T-cell (primary cell): ENCODE measurements around the gene PYCR2. TPM values are rescaled to one million over a fixed set of nuclear protein-coding genes. Genes with fewer than 3 reads are reported as not detected.
A peak's percentile ranks its signal among the peaks of the same experiment; 100 is the strongest.
"Not testable (repeated sequence)": the region's sequence is repeated elsewhere in the genome, so short reads cannot be mapped to it uniquely, and the experiment has no call there.

ENCODE experiments used
- ATAC-seq, 4 experiments: fragments of 200-7000 bp in 3 of 4; fragments of 150-1000 bp in 1 of 4; cut with Tn5 transposase; replicated peaks in 1 of 4; 1 replicate in 3 of 4; 2 replicates in 1 of 4; pipeline ENCODE4 v1.10.0; 2021; ENCODE audit warnings: moderate library complexity in 3 of 4, mild to moderate bottlenecking in 2 of 4, moderate number of reproducible peaks in 1 of 4
- CTCF ChIA-PET, 2 donors: fragments of 300-600 bp; sonication (Branson Sonifier 250); formaldehyde crosslinking; loops; one replicate each; lab custom pipeline; 2022; ENCODE audit warnings: antibody characterized with exemption in 2 of 2; lab: Charles Lee
- POLR2A ChIA-PET, 2 donors: fragments of 300-600 bp; sonication (Branson Sonifier 250); formaldehyde crosslinking; loops; one replicate each; lab custom pipeline; 2022; ENCODE audit warnings: antibody characterized with exemption in 2 of 2; lab: Charles Lee
- DNase-seq, 35 experiments: peaks; one replicate each; pipeline versions ENCODE4 v3.0.0 to v3.0.0-alpha.2; 2013 to 2023
- H3K27ac ChIP-seq: one replicate; pipeline ENCODE4 v1.5.1; 2013; ENCODE audit warnings: low read length
- H3K27me3 ChIP-seq, 2 experiments: replicated peaks in 1 of 2; 1 replicate in 1 of 2; 2 replicates in 1 of 2; pipeline versions ENCODE4 v1.6.1 to v1.7.0; 2013; ENCODE audit warnings: low read length in 1 of 2, mixed read lengths in 1 of 2; ENCODE audit not compliant: control insufficient read depth in 2 of 2, insufficient read depth in 2 of 2; ENCODE audit errors: extremely low read depth in 1 of 2
- H3K36me3 ChIP-seq, 2 donors: 1 replicate in 1 of 2; 2 replicates in 1 of 2; pipeline versions ENCODE4 v1.6.1 to v1.7.0; 2013; ENCODE audit warnings: low read length in 1 of 2; ENCODE audit not compliant: control insufficient read depth in 2 of 2, insufficient read depth in 1 of 2; ENCODE audit errors: extremely low read depth in 1 of 2
- H3K4me1 ChIP-seq, 2 experiments: 1 replicate in 1 of 2; 2 replicates in 1 of 2; pipeline versions ENCODE4 v1.6.1 to v1.7.0; 2013; ENCODE audit warnings: low read length in 2 of 2, mixed read lengths in 1 of 2; ENCODE audit not compliant: insufficient read depth in 2 of 2, control insufficient read depth in 1 of 2; ENCODE audit errors: extremely low read depth in 1 of 2
- H3K4me3 ChIP-seq, 2 donors: 1 replicate in 1 of 2; 2 replicates in 1 of 2; pipeline versions ENCODE4 v1.5.1 to v1.7.0; 2013; ENCODE audit warnings: mild to moderate bottlenecking in 2 of 2, low read length in 1 of 2, moderate library complexity in 1 of 2; ENCODE audit not compliant: control insufficient read depth in 1 of 2; ENCODE audit errors: extremely low read depth in 1 of 2
- H3K9me3 ChIP-seq: 2 replicates; pipeline ENCODE4 v1.7.0; 2013
- H3K27ac Mint-ChIP-seq, 2 donors: one replicate each; pipeline ENCODE4 v1.8.0; 2020 to 2021; ENCODE audit warnings: mild to moderate bottlenecking in 2 of 2, mixed read lengths in 2 of 2
- H3K27me3 Mint-ChIP-seq, 2 donors: one replicate each; pipeline ENCODE4 v1.8.0; 2021 to 2022; ENCODE audit warnings: mixed read lengths in 2 of 2
- H3K36me3 Mint-ChIP-seq: one replicate; pipeline ENCODE4 v1.8.0; 2021; ENCODE audit warnings: mixed read lengths
- H3K4me1 Mint-ChIP-seq, 3 donors: one replicate each; pipeline ENCODE4 v1.8.0; 2020 to 2022; ENCODE audit warnings: mixed read lengths in 3 of 3, mild to moderate bottlenecking in 1 of 3
- H3K4me3 Mint-ChIP-seq, 3 donors: one replicate each; pipeline ENCODE4 v1.8.0; 2020 to 2022; ENCODE audit warnings: mild to moderate bottlenecking in 3 of 3, mixed read lengths in 3 of 3, moderate library complexity in 3 of 3
- H3K9me3 Mint-ChIP-seq, 3 donors: one replicate each; pipeline ENCODE4 v1.8.0; 2020 to 2022; ENCODE audit warnings: mixed read lengths in 3 of 3
- WGBS: methylation state at CpG from one replicate; pipeline ENCODE4 v1.1.5; 2013; ENCODE audit warnings: missing lambda C conversion rate; ENCODE audit not compliant: insufficient coverage; 5-methylcytosine and 5-hydroxymethylcytosine counted together
- total RNA-seq, 35 experiments: library from RNA in 6 of 35; stranded (reverse) in 6 of 35; fragments of 120-200 nt in 1 of 35; gene quantifications; one replicate each; pipeline versions ENCODE4 v1.2.1 to v1.2.4 and lab custom pipeline; 2013 to 2026

The PYCR2 gene
- 100 to 1,000 TPM in 3 of 5 donors, 10 to 100 TPM in 2; 54.4 to 138 (median 126) TPM for total RNA-seq
- total RNA-seq (2013), result 100 TPM
- total RNA-seq (lab: John Stamatoyannopoulos, UW), result 15.2 to 78.2 (median 38.8) reads per million in 29 experiments

GRCh38 chr1:225923692-225924555 lies at the start of gene PYCR2:
Gene PYCR2, minus strand, starts transcription at chr1:225924250. Its CDS starts 140 bp downstream, at chr1:225924110.
- peaks cover 4 to 30% of the 10 kb centered on the region in 2 donors for H3K36me3 ChIP-seq
- peak within 1 kb of the TSS; percentile 93 to 95 for H3K27ac Mint-ChIP-seq
- under 1% methylated on average over 58 of the region's 80 CpGs for WGBS
- H3K27me3 ChIP-seq, result no peaks in the 10 kb centered on the region
- peaks cover 7% of the 10 kb centered on the region for H3K36me3 Mint-ChIP-seq
- peak within 1 kb of the TSS; percentile 92 to 95 (median 93) for H3K4me3 Mint-ChIP-seq
- peaks cover 30 to 71% of the 10 kb centered on the region in 2 experiments for H3K4me1 ChIP-seq
- POLR2A ChIA-PET, result interaction anchor here (0.6 to 1.7 kb wide), 8 partner anchors 26 to 495 kb away, joined by 3 to 9 read pairs (median 4); partner anchors contain the start of gene SDE2 (in 1 of the 2)
- no peaks in the 10 kb centered on the region for H3K27me3 Mint-ChIP-seq
- peak within 1 kb of the TSS; percentile 87 to 90 for H3K4me3 ChIP-seq
- H3K9me3 ChIP-seq, result no peaks in the 10 kb centered on the region
- peaks cover 57 to 66% (median 61%) of the 10 kb centered on the region in 3 donors for H3K4me1 Mint-ChIP-seq
- CTCF ChIA-PET, result interaction anchor here (0.6 to 1.4 kb wide), 9 partner anchors 11 to 456 kb away, joined by 3 to 10 read pairs (median 3); partner anchors contain the start of gene SRP9 (in 1 of the 2)
- DNase-seq (peak; percentile 81 to 97 (median 92)), ATAC-seq (peak; percentile 97 to 99 (median 98))
- H3K9me3 Mint-ChIP-seq, result no peaks in the 10 kb centered on the region
- peak within 1 kb of the TSS; percentile 74 for H3K27ac ChIP-seq

DNA sequence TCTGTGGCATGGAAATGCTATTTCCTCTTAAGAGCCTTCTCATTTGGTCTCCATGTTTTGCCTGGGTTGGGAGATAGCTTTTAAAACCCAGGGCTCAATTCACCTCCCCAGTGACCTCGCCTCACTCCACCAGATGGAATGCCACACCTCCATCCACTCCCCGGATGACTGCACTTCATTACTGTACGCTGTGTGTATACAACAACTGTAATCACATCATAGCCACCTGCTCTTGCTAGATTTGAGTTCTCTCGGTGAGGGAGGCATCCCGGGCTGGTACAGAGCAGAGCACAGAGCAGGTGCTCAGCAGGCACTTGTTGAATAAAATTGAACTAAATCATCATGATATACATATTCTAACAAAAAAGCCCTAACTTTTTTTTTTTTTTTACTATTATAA lies 49.1 kb upstream of the PYCR2 start:
- H3K4me3 ChIP-seq, result no peak overlapping the region
- WGBS, result 96% methylated on average over 3 of the region's 5 CpGs
- ChIA-PET POLR2A (interaction anchor here in 1 of 2 donors (0.6 kb wide), 1 partner anchor 349 kb away, joined by 5 read pairs; no protein-coding TSS in a partner anchor), CTCF (interaction anchor here in 1 of 2 donors (1.3 kb wide), 1 partner anchor 11 kb away, joined by 3 read pairs; no protein-coding TSS in a partner anchor)
- H3K27me3 ChIP-seq, result peaks cover 0 to 10% of the 10 kb centered on the region in 2 experiments
- Mint-ChIP-seq H3K36me3 (no peaks in the 10 kb centered on the region), H3K4me1 (peaks cover 0 to 4% (median 4%) of the 10 kb centered on the region in 3 donors), H3K4me3 (no peak overlapping the region), H3K9me3 (no peaks in the 10 kb centered on the region), H3K27me3 (no peaks in the 10 kb centered on the region), H3K27ac (no peak overlapping the region)
- peaks cover 0 to 7% of the 10 kb centered on the region in 2 experiments for H3K4me1 ChIP-seq
- no peak overlapping the region for H3K27ac ChIP-seq
- no peak for DNase-seq
- H3K36me3 ChIP-seq, result peaks cover 2 to 8% of the 10 kb centered on the region in 2 donors
- no peak for ATAC-seq
- H3K9me3 ChIP-seq, result no peaks in the 10 kb centered on the region

GRCh38 chr1:225972344-225973152 lies 48.5 kb upstream of the PYCR2 start:
- Mint-ChIP-seq H3K27ac (no peak overlapping the region), H3K9me3 (no peaks in the 10 kb centered on the region), H3K4me3 (no peak overlapping the region), H3K4me1 (peaks cover 0 to 4% (median 4%) of the 10 kb centered on the region in 3 donors), H3K27me3 (no peaks in the 10 kb centered on the region), H3K36me3 (no peaks in the 10 kb centered on the region)
- Histone ChIP-seq H3K9me3 (no peaks in the 10 kb centered on the region), H3K36me3 (peaks cover 0 to 5% of the 10 kb centered on the region in 2 donors), H3K27me3 (peaks cover 0 to 10% of the 10 kb centered on the region in 2 experiments), H3K27ac (no peak overlapping the region), H3K4me1 (peaks cover 0 to 7% of the 10 kb centered on the region in 2 experiments), H3K4me3 (no peak overlapping the region)
- POLR2A ChIA-PET, result interaction anchor here in 1 of 2 donors (0.5 kb wide), 1 partner anchor 43 kb away, joined by 3 read pairs; no protein-coding TSS in a partner anchor
- 85% methylated on average over 11 of the region's 15 CpGs for WGBS
- no peak for DNase-seq
- CTCF ChIA-PET, result interaction anchor here (1.0 to 1.3 kb wide), 2 partner anchors 11 kb away, joined by 3 read pairs; no protein-coding TSS in a partner anchor
- ATAC-seq, result no peak

DNA sequence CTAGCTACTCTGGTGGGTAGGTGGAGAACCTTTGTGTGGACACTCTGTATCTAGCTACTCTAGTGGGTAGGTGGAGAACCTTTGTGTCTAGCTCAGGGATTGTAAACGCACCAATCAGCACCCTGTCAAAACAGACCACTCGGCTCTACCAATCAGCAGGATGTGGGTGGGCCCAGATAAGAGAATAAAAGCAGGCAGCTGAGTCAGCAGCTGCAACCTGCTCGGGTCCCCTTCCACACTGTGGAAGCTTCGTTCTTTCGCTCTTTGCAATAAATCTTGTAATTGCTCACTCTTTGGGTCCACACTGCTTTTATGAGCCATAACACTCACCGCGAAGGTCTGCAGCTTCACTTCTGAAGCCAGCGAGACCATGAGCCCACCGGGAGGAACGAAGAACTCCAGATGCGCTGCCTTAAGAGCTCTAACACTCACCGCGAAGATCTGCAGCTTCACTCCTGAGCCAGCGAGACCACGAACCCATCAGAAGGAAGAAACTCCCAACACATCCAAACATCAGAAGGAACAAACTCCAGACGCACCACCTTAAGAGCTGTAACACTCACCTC lies 46.6 kb upstream of the PYCR2 start:
- H3K4me3 Mint-ChIP-seq, H3K36me3 Mint-ChIP-seq, H3K9me3 ChIP-seq, H3K4me3 ChIP-seq, H3K27ac ChIP-seq, H3K4me1 ChIP-seq, H3K9me3 Mint-ChIP-seq, DNase-seq, POLR2A ChIA-PET, H3K27ac Mint-ChIP-seq, H3K27me3 Mint-ChIP-seq, H3K4me1 Mint-ChIP-seq, H3K36me3 ChIP-seq, ATAC-seq: not testable (repeated sequence)
- CTCF ChIA-PET, result interaction anchor here in 1 of 2 donors (0.6 kb wide), 1 partner anchor 718 kb away, joined by 4 read pairs; no protein-coding TSS in a partner anchor
- H3K27me3 ChIP-seq, result peaks cover 0 to 10% of the 10 kb centered on the region in 2 experiments
- WGBS, result 92% methylated on average over 13 of the region's 16 CpGs

- H3K9me3 ChIP-seq, H3K27ac Mint-ChIP-seq, ATAC-seq, DNase-seq, H3K4me1 Mint-ChIP-seq, H3K4me1 ChIP-seq, H3K36me3 Mint-ChIP-seq, H3K9me3 Mint-ChIP-seq, CTCF ChIA-PET, H3K27me3 Mint-ChIP-seq, H3K4me3 Mint-ChIP-seq, H3K36me3 ChIP-seq, H3K4me3 ChIP-seq, POLR2A ChIA-PET, H3K27ac ChIP-seq: not testable (repeated sequence)
- WGBS, result 94% methylated on average over 19 of the region's 28 CpGs
- peaks cover 0 to 10% of the 10 kb centered on the region in 2 experiments for H3K27me3 ChIP-seq
Measured at GRCh38 chr1:225969751-225970150, 45.7 kb upstream of the PYCR2 start.
